Mucosa of descending colon (tissue), 3 donors: ENCODE results near the gene IL25. TPM values are rescaled to one million over a fixed set of nuclear protein-coding genes. Genes with fewer than 3 reads are reported as not detected.
"Not testable (repeated sequence)": the region's sequence is repeated elsewhere in the genome, so short reads cannot be mapped to it uniquely, and the experiment has no call there.

Experiments used
- ATAC-seq: fragments of 200-7000 bp; cut with Tn5 transposase; one replicate; pipeline ENCODE4 v1.9.1; 2020; ENCODE audit warnings: mild to moderate bottlenecking, moderate library complexity
- DNase-seq, 3 donors: peaks; one replicate each; pipeline ENCODE4 v3.0.0-alpha.2; 2020
- H3K36me3 ChIP-seq: fragments of 200-600 bp; one replicate; pipeline ENCODE4 v1.8.0; 2021; ENCODE audit warnings: low read depth, mild to moderate bottlenecking
- H3K4me1 ChIP-seq: fragments of 200-600 bp; one replicate; pipeline ENCODE4 v1.8.0; 2021; ENCODE audit warnings: low read depth, mild to moderate bottlenecking
- H3K4me3 ChIP-seq: fragments of 200-600 bp; one replicate; pipeline ENCODE4 v1.8.0; 2021; ENCODE audit warnings: mild to moderate bottlenecking
- H3K9me3 ChIP-seq: fragments of 200-600 bp; one replicate; pipeline ENCODE4 v1.8.0; 2021; ENCODE audit warnings: mild to moderate bottlenecking
- CTCF ChIP-seq: fragments of 200-600 bp; IDR thresholded peaks from one replicate; pipeline ENCODE4 v1.8.0; 2022; ENCODE audit warnings: antibody characterized with exemption, mild to moderate bottlenecking
- intact Hi-C, 2 donors: fragments of 100-400 bp; cut with DNase I in 1 of 2; cut with micrococcal nuclease in 1 of 2; formaldehyde crosslinking; loops; one replicate each; pipeline versions ENCODE4 v1.11.0 to v1.11.1; 2022; cut with DNase I, micrococcal nuclease
- total RNA-seq, 3 donors: library from RNA; stranded (reverse); fragmentation: NEBNext Ultra II Directional in 2 of 3; extraction: Animal tissue kit (Norgen Biotek cat#: 25700) in 2 of 3; gene quantifications; one replicate each; pipeline versions ENCODE4 v1.2.1 to v1.2.4, GENCODE V29; 2021 to 2023
- donor health status: DM: no; HTN: no; CAD: no; lungs with moderate emphysema.
- donor health status: DM: no; HTN: no; CAD: no.
- donor health status: DM: no; HTN: yes; CAD: no.

IL25 gene
- total RNA-seq, 3 donors from 2014 or later: not detected

- Histone ChIP-seq H3K4me1 (no peaks in the 10 kb centered on the region), H3K36me3 (no peaks in the 10 kb centered on the region), H3K9me3 (no peaks in the 10 kb centered on the region), H3K4me3 (no peak overlapping the region)
- DNase-seq: no peak
- ATAC-seq: no peak
- TF ChIP-seq CTCF: no peak
- intact Hi-C loops: no loop called here
Measured at GRCh38 chr14:23414254-23414653, 41.6 kb downstream of the IL25 start.

GRCh38 chr14:23414906-23415820, 42.6 kb downstream of the IL25 start:
- H3K36me3 ChIP-seq: no peaks in the 10 kb centered on the region
- TF ChIP-seq CTCF: no peak
- no peak for DNase-seq
- intact Hi-C loops: no loop called here
- H3K9me3 ChIP-seq: no peaks in the 10 kb centered on the region
- H3K4me1 ChIP-seq: no peaks in the 10 kb centered on the region
- H3K4me3 ChIP-seq: no peak overlapping the region
- ATAC-seq: no peak

- Histone ChIP-seq H3K9me3 (no peaks in the 10 kb centered on the region), H3K4me1 (no peaks in the 10 kb centered on the region), H3K36me3 (no peaks in the 10 kb centered on the region), H3K4me3 (no peak overlapping the region)
- intact Hi-C loops: no loop called here
- ATAC-seq (no peak), DNase-seq (no peak)
- TF ChIP-seq CTCF: no peak
Measured at GRCh38 chr14:23415821-23416778, 43.5 kb downstream of the IL25 start.

GRCh38 chr14:23416801-23417200, 44.2 kb downstream of the IL25 start:
- no peaks in the 10 kb centered on the region for H3K4me1 ChIP-seq
- DNase-seq (no peak), ATAC-seq (no peak)
- no peaks in the 10 kb centered on the region for H3K36me3 ChIP-seq
- intact Hi-C loops: no loop called here
- no peak for TF ChIP-seq CTCF
- H3K4me3 ChIP-seq: no peak overlapping the region
- no peaks in the 10 kb centered on the region for H3K9me3 ChIP-seq

- ATAC-seq, H3K36me3 ChIP-seq, intact Hi-C loops: not testable (repeated sequence)
Measured at GRCh38 chr14:23417269-23417668, 44.7 kb downstream of the IL25 start.

GRCh38 chr14:23418021-23418420, 45.4 kb downstream of the IL25 start:
- DNase-seq: no peak
- TF ChIP-seq CTCF: no peak
- no peaks in the 10 kb centered on the region for H3K9me3 ChIP-seq

More at GRCh38 chr14:23417269-23417668, 44.7 kb downstream of the IL25 start:
- not testable (repeated sequence) for DNase-seq, H3K9me3 ChIP-seq, H3K4me3 ChIP-seq, H3K4me1 ChIP-seq

GRCh38 chr14:23419646-23420045, 47.0 kb downstream of the IL25 start:
- H3K36me3 ChIP-seq, ATAC-seq, H3K4me1 ChIP-seq, intact Hi-C loops, H3K9me3 ChIP-seq, H3K4me3 ChIP-seq, DNase-seq: not testable (repeated sequence)

More at GRCh38 chr14:23418021-23418420, 45.4 kb downstream of the IL25 start:
- no peaks in the 10 kb centered on the region for H3K36me3 ChIP-seq
- intact Hi-C loops: no loop called here
- no peaks in the 10 kb centered on the region for H3K4me1 ChIP-seq
- no peak overlapping the region for H3K4me3 ChIP-seq
- ATAC-seq: no peak
